Stimulated activated CD4-positive, alpha-beta T cell treated with anti-CD3 and anti-CD28 coated beads, Interleukin-4, amount 100 ng/mL, for 4 hours (primary cell): ENCODE results near the gene TEAD4.
A peak's percentile ranks its signal among the peaks of the same experiment; 100 is the strongest.
"Not testable (repeated sequence)": the region's sequence is repeated elsewhere in the genome, so short reads cannot be mapped to it uniquely, and the experiment has no call there.

Source experiments
- DNase-seq, 2 experiments: peaks; one replicate each; pipeline ENCODE4 v3.0.0-alpha.2; 2020

TEAD4 gene

DNA sequence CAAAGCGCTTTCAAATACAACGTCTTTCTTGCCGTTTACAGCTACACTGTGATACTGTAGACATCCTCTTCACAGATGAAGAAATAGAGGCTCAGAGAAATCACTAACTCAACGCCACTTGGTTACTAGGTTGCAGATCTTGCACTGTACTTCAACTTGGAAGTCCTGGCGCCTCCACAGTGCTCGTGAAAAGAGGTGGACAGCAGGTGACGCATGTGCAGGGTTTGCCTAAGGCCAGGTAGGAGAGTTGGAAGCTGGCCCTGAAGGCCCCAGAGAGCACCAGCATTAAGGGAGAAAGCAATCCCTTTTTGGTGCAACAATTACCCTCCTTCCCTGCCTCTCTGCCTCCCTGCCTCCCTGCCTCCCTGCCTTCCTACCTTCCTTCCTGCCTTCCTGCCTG, 95.2 kb downstream of the TEAD4 start:
- no peak for DNase-seq

- DNase-seq, result no peak
Observed at GRCh38 chr12:3055026-3055703, 96.0 kb downstream of the TEAD4 start.

- no peak for DNase-seq
Observed at GRCh38 chr12:3055704-3056467, 96.7 kb downstream of the TEAD4 start.

- no peak for DNase-seq
Observed at GRCh38 chr12:3061059-3061458, 101.9 kb downstream of the TEAD4 start.

DNA sequence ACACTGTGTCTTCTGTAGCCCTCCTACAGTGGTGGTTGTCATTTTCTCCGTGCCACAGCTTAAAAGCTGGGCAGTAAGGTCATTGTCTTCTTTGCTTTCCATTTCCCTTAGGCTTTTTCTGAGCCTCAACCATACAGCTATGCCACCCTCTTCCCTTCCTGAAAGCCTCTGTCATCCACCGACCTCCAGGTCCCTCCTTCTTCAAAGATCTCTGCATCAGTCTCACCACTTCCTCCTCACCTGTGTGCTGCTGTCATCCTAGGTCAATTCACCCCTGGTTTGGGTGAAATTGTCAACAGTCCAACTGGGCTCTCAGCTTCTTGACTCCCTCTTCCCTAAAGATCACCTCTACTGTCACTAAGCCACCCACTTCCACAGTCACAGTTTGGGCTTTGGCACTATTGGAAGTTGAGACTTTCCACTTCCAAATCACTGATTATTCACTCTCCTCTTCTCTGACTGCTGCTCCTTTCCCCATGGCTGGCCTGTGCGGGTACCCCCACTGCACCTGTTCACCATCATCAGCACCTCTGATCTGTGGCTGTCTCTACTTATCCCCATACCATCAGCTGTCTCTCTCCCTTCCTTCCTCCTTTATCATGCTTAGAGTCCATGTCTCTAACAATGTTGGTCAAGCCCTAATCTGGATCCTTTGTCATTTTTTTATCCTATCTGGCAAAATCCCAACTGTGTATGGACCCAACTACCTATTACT, 102.5 kb downstream of the TEAD4 start:
- no peak for DNase-seq

DNA sequence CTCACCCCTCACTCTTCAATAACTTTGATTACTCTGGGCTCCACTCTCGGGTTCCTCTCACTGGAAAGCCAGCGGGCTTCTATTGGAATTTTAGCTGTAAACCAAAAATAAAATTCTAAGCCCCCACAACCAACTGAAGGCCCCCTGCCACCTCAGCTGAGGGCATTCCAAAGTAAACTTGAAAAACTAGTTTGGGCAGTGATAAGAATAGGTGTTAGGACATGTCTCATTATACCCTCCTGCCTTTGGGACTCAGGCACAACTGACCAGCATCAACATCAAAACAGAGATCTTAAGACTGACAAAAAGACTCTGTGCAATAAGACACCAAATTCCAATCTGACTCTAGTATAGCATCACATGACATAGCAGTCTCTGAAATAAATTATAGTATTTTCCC, 106.1 kb downstream of the TEAD4 start:
- DNase-seq, result no peak

GRCh38 chr12:3065846-3066245, 106.6 kb downstream of the TEAD4 start:
- not testable (repeated sequence) for DNase-seq

DNA sequence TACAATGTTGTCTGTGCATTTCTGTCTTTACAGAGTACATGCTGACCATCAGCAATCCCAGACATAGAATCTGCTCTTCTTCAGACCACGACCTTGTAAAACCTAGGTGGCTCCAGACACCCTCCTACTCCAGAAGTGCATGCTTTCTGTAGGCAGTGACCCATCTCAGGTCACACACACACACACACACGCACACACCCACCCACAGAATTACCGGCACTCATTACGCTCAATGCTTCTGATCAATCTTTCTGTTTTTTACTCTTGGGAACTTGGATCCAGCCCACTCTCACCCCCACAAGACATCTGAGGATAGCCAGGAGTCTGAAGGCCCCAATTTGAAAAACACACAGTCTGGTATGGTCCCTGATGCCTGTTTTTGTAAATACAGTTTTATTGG, 110.5 kb downstream of the TEAD4 start:
- no peak for DNase-seq

DNA sequence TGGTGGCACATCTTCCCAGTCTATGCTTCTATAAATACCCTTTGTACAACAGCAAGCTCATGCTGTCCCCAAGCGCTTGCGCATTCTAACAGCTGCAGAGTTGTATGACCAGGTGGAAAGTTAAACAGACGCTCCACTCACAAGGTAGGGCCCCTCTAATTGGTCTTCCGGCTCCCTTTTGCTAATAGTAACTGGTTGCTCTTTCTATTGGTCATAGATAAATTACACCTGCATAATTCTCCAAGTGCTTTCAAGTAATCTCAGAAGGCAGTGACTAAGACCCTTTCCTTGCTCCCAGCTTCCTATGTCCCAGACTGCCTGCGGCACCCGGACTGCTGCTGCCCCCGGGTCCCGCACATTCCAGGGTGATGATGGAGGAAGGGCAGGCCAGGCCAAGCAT, 111.9 kb downstream of the TEAD4 start:
- no peak for DNase-seq

DNA sequence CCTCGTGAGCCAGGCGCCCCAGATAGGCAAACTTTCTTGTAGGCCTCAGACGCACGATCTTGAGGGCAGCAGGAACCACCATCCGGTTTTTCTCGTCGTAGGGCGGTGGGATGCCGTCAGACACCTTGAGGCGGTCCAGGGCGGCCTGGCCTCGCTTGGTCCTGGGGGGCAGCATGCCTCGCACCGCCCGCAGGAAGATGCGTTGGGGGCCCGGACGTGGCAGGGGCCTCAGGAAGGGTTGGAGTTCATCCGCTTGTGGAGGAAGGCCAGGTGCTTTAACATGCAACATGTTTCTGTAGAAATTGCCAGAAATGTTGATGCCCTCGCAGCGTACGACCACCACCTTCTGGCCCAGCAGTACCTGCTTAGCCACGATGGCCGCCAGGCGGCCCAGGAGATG, 112.5 kb downstream of the TEAD4 start:
- no peak for DNase-seq

DNA sequence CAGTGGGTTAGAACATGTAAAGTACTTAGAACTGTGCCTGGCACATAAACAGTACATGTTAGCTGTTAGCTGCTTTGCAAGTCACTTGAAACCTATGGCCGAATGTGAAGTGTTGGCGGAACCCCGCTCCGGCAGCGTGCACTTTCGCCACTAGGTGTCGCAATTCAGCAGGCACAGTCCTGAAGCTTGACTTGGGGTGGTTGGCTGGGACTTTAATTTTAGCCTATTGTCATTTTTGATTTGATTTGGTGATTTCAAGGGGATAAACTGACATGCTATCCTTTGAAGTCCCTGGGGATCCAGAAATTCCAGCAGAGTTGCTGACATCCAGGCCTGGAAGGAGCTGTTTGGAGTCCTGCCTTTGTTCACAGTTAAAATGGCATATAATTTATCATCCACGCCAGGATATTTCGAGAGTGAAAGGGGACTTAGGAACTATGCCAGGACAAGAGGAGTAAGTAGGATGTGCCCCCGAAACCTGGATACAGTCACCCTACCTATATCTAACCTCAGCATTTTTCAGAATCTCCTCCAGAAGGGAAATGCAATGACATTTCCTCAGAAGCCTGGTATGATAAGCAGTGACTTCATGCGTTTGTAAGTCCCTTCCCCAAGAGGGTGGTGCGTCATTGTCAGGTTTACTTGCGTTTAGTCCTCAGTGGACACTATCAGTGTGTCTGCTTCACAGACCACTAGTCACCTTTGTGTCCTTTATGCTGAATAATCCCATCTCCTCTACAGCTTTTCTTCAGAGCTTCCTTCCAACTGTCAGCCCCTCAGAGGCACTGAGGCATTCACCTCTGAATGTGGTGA, 114.4 kb downstream of the TEAD4 start:
- DNase-seq, result peak; percentile 78 to 82

- DNase-seq, result no peak
Observed at GRCh38 chr12:3075315-3075714, 116.1 kb downstream of the TEAD4 start.

DNA sequence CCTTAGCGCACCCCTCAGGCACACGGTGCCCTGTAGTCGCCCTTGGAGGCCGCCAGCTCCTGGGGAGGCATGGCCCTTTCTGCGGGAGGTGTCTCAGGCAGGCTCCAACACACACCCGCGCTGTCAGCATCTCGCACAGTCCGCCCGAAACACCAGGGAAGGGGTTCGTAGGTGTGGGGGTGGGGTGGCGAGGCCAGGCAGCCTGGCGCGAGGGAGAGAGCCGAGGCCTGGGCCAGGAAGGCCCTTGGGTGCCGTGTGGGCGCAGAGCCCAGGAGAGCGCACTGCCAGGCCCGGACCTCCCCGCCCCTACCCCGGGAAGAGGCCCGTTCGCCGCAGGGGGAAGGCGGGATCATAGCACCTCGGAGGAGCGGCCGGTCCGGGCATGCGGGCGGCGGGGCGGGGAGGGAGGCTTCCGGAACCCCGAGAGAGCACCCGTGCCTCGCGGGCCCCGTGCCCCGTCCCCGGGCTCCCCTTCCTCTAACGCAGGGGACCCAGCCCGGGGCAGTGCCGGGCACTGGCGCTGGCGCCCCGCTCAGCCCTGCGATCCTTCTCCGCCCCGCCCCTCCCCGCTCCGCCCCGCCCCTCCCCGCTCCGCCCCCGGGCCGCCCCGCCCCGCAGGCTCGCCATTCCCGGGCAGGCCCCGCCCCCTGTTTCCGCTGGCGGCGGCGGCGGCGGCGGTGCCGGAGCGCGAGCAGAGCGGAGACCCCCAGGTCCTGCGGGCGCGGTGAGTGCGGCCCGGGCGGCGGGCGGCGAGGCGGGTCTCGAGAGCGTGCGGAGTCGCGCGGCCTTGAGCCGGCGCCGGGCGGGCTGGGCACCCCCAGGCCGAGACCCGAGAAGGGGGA, 117.8 kb downstream of the TEAD4 start, which contains the start of gene TSPAN9:
Gene TSPAN9, plus strand, starts transcription at position 650 of the 842 bp plus-strand sequence. CDS start 123,815 bp downstream, outside the sequence.
- DNase-seq, result peak; percentile 46 to 77

DNA sequence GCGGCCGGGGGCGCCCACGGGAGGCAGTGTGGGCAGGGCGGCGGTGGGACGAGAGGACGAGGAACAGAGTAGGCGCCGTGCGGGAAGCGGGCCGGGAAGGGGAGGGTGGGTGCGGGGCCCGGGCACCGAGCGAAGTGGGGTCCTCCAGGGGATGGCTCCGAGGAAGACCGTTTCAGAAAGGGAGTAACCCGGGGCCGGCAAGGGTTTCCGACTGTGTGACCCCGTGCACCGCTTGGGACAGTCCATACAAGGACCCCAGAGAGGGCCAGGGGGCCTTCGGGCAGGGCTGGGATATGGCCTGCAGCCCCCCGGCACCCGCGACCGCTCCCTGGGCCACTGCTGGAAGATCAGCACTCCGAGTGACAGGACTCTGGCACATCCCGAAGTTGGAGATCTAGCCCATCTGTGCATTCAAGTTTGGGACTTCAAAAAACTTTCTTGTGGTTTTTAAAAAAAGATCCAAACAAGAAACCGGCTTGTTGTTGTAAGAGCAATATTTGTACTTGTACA, 118.4 kb downstream of the TEAD4 start:
- peak in 1 of 2 experiments; percentile 9 for DNase-seq

- no peak for DNase-seq
Observed at GRCh38 chr12:3078086-3078820, 119.1 kb downstream of the TEAD4 start.

DNA sequence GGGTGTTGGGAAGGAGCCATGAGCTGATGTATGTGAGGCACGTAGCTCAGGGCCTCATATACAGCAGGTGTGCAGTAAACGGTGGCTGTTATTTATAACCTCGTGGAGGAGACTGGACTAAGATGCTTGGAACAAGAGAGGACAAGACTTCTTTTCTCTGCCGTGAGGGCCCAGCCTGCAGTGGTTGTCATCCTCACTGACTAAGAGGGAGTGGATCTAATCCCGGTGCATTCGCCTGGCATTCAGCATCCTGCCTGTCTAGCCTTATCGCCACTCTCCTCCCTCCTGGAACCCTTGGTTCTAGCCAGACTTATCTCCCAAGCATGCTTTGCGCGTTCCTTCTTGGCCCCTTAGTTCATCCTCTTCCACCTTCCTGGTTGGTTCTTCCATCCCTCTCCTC, 121.9 kb downstream of the TEAD4 start:
- DNase-seq, result no peak

- no peak for DNase-seq
Observed at GRCh38 chr12:3081886-3082285, 122.7 kb downstream of the TEAD4 start.

DNA sequence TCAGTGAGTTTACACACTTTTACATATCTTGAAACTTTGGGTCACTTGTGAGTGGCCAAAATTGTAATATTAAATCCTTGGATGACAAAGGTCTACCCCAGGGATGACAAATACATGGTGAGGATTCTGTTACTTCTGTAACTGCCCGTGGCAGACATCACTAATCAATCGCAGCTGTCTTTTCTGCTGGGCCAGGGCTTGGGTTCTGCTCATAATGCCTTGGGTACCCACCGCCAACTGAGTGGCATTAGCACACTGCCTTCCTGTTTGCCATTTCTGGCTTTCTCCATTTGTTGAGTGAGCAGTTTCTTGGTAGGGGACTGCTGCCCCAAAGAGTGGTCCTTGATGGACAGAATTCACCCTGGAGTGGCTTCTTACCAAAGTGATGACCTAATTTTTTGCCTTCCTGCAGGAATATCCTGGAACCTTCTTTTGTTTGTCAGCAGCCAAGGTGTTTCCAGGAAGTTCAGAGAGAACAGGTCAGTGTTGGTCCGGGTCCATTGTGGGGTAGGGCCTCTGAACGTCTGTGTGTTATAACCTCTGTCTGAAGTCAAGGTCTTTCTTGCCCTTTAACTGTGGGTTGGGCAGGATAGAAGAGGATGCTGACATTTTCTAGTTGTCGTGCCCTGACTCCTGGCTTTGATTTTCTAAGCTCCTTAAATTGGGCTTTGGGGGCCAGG, 124.2 kb downstream of the TEAD4 start:
- DNase-seq, result no peak

- DNase-seq, result no peak
Observed at GRCh38 chr12:3083921-3084347, 124.7 kb downstream of the TEAD4 start.

- DNase-seq, result no peak
Observed at GRCh38 chr12:3084742-3085141, 125.5 kb downstream of the TEAD4 start.
